Measurements from ENCODE around the gene TNFAIP3.
"Not testable (repeated sequence)": the region's sequence is repeated elsewhere in the genome, so short reads cannot be mapped to it uniquely, and the experiment has no call there.

TNFAIP3 gene

GRCh38 chr6:137844773-137845172, 22.3 kb upstream of the TNFAIP3 start:
- DNase-seq (ENCODE audit: low read depth): not testable (repeated sequence)

DNA sequence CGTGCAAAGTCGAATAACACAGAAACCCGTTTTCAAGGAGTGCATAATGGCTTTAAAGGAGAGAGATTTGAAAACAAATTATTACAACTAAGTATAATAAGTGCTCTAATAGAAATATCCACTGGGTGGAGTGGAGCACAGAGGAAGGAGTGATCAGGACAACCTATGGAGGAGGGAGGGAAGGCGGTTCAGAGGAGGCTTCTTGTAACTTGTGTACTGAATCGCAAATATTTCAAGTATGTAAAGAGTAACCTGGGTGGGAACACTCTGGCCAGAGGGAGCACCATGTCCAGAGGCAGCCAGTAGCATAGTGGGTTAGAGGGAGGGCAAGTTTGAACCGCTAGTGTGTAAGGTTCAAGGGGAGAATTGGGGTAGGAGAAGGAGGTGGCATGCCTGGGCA, 21.6 kb upstream of the TNFAIP3 start:
- no peak for DNase-seq (ENCODE audit: low read depth)

DNA sequence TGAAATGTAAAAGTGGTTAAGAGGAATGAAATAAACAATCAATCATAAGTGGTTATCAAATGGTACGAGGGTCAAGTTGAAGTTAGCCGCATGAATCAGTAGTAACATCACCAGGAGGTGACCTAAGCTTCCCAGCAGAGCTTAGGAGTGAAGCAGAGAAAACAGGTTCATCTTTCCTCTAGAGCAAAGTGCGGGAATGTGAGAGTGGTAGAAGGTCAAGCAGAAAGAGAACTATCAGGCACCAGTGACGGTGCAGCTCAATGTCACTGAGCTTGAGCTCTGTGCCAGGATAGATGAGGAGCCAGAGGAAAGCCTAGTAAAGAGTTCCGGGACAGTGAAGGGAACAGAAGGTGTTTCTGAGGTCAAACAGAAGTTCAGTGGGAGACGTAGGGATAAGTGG, 20.8 kb upstream of the TNFAIP3 start:
- DNase-seq (ENCODE audit: low read depth): no peak

DNA sequence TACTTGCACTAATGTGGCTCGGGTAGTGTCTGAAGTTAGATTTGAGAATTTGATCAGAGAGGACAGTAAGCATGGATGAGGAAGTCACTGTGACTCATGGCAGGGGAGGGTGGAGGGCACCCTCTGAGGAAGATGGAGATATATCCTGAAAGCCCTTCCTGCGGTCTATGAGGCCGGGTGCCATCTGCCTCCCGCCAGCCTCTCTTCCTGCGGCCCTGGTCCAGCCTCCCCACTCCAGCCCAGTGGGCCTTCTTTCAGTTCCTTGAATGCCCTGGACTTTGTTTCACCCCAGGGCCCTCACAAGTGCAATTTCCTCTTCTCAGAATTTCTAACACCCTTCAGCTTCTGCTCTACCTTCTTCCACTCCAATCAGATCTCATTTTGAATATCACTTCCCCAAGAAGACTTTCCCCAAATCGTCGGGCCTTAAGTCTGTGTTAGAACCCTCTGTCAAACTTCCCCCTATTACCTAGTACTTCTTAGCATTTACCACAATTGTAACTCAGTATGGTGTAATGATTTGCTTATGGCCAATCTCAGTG, 20.2 kb upstream of the TNFAIP3 start:
- no peak for DNase-seq (ENCODE audit: low read depth)

- DNase-seq (ENCODE audit: low read depth): no peak
These were observed 19.3 kb upstream of the TNFAIP3 start for GRCh38 chr6:137847748-137848147.

GRCh38 chr6:137848672-137849071, 18.4 kb upstream of the TNFAIP3 start:
- DNase-seq (ENCODE audit: low read depth): no peak

DNA sequence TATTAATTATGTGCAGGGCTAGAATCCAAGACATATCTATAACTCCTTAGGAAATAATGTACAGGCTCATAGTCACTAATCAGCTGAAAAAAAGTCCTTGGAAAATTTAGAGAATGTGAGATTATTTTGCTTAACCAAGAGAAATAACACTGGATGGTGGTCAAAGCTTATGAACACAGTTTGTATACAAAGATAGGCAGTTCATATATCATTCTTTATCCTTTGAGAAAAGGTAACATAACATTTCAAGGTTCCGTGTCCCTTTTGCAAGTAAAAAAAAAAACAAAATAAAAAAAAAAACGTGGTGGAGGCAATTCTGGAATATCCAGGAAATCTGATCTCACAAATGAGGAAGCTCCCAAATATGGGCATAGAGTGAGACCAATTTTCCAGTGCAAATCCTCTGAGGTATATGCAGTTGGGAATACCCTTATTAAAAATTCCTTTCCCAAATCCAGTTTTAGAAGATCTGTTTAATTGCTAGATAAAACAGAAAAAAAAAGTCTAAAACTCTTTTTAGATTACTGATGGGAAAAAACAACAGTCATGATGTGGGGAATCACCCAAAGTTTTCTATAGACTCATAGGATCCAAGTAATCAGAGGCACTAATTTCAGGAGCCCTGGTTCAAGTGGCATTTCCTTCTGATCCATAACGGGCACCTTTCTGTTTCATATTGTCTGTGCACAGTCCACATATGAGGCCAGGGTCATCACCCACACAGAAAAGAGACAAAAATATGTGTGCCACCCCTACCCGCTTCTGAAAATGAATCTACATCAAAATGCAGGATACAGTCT, 17.7 kb upstream of the TNFAIP3 start:
- DNase-seq (ENCODE audit: low read depth): no peak

DNA sequence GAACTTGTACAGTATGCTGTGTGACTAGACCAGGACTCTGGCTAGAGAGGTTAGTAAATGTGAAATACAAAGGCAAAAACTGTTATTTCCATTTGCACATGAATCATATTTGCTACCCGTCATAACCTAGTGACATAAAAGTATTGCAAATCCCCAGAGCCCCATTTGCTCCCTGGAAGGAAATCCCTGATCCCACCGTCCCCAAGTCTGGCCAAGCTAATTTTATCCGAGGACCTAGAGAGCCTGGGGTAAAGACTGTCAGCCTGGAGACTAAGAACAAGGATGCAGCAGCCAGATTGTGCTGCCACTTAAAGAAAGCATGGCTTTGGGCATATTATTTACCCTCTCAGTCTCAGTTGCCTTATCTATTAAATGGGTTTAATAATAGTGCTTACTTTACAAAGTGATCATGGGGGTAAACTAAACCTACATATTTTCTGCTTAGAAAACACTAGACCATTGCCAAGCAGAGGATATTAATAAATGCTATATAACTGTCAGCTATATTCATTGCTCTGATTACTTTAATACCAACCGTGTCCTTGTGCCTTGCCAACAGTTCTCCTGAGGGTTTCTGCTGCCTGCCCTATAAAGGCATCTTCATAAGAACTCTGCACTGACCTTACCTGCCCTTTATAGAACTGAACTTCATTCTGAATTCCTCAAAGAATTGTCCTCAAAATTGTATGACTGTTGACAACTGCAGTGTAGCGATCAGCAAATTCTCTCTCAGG, 16.9 kb upstream of the TNFAIP3 start:
- DNase-seq (ENCODE audit: low read depth): no peak

- no peak for DNase-seq (ENCODE audit: low read depth)
These were observed 16.1 kb upstream of the TNFAIP3 start for GRCh38 chr6:137850816-137851602.

- DNase-seq (ENCODE audit: low read depth): no peak
These were observed 15.4 kb upstream of the TNFAIP3 start for GRCh38 chr6:137851669-137852068.

- DNase-seq (ENCODE audit: low read depth): no peak
These were observed 14.7 kb upstream of the TNFAIP3 start for GRCh38 chr6:137852346-137852745.

- DNase-seq (ENCODE audit: low read depth): no peak
These were observed 14.2 kb upstream of the TNFAIP3 start for GRCh38 chr6:137852811-137853210.

DNA sequence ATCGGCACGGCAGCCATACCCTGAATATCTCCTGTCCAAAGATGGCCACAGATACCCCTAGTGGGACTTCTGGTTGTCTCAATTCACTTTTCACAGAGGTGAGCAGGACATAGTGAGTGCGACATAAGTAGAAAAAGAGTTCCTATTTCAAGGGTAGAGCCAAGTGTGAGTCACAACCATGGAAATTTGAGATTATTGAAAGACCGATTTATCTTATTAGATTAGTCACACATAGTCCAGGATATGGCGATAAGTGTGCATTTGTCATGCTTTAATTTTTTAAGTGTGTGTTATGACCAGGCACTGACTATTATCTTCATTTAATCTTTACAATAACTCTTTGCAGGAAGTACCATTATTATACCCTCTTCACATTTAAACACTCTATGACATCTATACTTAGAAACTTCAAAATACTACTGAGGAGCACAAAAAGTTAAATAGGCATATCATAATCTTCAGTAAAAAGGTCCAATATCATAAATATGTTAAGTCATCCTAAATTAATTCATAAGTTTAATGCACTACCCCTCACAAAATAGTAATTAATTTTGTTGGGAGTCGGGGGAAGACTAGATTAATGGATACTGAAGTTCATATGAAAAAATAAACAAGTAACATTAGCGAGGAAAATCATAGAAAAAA, 13.4 kb upstream of the TNFAIP3 start:
- DNase-seq (ENCODE audit: low read depth): peak; percentile 70

DNA sequence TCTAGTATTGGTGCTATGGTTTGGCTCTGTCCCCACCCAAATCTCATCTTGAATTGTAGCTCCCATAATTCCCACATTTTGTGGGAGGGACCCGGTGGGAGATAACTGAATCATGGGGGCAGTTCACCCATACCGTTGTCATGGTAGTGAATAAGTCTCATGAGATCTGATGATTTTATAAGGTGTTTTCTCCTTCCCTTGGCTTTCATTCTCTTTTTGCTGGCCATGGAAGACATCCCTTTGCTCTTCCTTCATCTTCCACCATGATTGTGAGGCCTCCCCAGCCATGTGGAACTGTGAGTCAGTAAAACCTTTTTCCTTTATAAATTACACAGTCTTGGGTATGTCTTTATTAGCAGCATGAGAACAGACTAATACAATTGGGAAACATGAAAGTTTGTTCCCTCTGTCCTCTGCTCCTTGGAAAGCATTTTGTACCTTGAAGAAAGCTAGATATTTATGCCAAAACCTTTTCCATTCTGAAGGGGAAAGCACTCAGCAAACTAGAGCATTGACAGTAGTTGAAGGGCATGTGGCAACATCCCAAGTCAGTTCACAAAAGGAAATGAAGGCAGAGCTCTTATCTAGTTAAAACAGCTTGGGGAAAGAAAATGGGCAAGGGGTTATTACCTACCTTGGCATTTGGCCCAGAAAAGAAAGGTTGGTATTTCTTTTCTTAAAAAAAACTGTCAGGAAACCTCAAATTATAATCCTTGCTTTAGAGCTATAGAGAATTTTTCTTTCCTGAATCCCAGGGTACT, 10.7 kb upstream of the TNFAIP3 start:
- DNase-seq (ENCODE audit: low read depth): no peak

DNA sequence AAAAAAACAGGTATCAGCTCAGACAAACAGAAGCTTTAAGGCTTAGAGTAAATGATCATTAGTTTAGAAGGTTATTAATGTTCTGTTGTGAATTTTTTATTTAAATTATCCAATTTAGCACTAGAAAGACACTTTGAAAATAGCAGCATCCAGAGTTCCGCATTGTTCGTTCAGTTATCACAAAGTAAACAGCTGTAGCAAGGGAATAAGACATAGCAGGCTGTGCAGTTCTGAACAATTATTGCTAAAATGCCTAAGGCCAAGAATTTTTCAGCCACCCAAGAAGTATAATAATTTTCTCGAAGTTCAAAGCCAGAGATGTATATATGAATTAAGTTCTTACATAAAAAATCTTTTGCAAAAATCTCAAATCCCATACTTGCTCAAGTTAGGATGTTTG, 8.0 kb upstream of the TNFAIP3 start:
- DNase-seq (ENCODE audit: low read depth): no peak

GRCh38 chr6:137860394-137861005, 6.6 kb upstream of the TNFAIP3 start:
- DNase-seq (ENCODE audit: low read depth): no peak

DNA sequence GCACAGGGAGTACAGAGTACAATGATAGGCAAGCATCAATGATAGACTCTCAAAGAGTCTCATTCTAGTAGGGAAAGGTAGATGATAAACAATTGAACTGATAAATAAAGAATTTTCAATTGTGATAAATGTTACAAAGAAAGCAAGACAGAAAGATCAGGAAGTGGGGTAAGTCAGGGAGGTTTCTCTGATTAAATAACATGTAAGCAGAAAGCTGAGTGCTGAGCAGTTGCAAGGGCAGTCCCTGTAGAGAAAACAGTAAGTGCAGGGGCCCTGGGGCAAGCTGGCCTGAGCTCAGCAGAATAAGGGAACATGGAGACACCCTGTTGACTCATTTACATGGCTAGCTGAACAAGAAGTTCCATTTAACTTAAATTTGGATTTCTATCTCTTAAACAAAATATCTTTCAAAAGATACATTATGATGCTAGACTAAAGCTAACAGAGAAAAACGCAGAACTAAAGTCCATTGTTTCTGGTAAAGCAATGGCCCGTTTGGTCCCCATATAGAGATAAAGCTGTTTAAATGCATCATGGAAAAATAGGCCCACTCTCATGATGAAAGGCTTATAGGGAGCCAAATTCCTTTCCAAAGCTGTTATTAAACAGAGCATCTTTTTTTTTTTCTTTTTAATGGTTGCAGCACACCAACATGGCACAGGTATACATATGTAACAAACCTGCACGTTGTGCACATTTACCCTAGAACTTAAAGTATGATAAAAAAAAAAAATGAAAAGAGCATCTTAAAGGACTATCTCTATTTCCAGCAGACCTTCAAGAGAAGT, 5.3 kb upstream of the TNFAIP3 start:
- no peak for DNase-seq (ENCODE audit: low read depth)

GRCh38 chr6:137862419-137863090, 4.5 kb upstream of the TNFAIP3 start:
- no peak for DNase-seq (ENCODE audit: low read depth)

DNA sequence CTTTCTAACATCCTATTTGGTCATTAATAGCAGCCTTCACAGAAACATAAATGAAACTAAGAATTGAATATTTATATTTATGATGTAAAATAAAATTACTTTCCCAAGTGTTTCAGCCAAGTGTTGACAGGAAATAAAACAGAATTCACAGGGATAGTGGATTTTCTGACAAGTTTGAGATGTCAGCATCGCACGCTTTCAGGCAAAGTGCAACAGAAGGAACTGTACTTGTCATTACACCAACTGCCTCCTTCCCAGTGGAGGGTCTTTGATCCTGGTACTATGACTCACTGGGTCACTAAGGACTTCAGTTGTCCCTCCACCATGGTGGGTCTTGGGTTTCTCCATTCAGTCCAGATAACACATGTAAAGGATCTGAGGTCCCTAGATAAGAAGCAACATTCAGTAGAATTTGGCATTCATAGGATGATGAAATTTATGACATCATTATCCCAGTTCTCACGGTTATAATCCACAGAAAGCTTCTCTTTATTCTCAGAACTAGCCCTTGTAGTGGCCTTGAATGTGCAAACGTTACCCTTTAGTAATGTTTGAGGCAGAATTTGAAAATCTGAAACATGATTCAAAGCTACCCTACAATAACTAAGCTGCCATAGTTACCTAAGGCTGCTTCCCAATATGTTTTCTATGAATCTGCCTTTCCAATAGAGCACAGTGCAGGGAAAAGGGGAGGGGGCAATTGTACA, 3.8 kb upstream of the TNFAIP3 start:
- DNase-seq (ENCODE audit: low read depth): no peak

Measured in HS-5 (cell line).